ENCODE data around the gene AMDHD2. TPM values are rescaled to one million over a fixed set of nuclear protein-coding genes. Genes with fewer than 3 reads are reported as not detected.

Gene AMDHD2
- 100 to 1,000 TPM; 141 to 147 TPM for total RNA-seq

GRCh38 chr16:2520097-2520783, at the start of gene AMDHD2:
AMDHD2 (plus strand) TSS chr16:2520371; CDS start chr16:2520459, 88 bp downstream.

DNA sequence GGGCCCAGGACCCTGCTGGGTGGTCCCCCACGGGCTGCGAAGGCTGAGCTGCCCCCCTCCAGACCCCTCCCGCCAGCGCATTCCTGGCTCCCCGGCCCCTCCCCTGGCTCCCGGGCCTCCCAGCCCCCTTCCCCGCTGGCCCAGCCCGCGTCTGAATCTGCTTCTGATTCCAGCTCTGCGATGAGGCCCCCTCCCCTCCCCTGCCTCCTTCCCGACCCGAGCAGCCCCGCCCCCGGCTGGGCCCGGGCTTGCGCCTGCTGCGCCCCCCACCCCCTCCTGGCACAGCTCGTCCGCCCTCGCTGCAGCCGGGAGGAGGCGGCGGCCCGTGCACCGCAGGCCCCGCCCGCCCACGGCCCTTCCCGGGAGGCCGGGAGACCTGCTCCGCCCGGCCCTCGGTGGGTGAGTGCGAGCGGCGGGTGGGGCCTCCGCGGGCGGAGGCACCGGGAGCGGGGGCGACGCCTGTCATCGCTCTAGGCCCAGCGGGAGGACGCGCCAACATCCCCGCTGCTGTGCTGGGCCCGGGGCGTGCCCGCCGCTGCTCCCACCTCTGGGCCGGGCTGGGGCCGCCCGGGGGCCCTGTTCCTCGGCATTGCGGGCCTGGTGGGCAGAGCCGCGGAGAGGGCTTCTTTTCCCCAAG, 49.0 kb upstream of the AMDHD2 start, which contains the start of gene NTN3:
TSS of gene NTN3 (plus strand) at position 282 of the 637 bp plus-strand sequence. CDS start 405 bp downstream, outside the sequence.

DNA sequence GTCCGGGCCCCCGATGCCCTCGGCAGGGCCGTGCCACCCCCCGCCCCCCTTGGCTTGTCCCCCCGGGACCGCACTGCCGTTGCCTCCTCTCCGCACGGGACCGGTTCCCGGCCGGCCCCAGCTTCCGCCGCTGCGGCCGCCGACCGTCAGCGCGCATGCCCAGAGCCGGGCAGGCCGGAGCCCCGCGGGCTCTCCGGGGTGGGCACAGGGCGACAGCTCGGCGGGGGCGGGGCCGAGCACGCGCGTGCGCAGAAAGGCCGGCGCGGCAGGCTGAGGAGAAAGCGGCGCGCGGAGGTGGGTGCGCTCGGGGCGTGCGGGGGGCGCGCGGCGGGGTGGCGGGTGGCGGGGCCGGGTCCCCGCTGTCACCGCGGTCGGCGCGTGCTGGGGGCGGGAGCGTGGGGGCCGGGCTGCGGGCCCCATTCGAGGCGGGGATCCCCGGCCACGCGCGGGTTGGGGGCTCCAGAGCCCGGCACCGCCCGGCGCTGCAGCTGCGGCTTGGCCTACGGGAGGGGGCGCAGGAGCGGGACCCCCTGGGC, 45.2 kb upstream of the AMDHD2 start, which contains the start of gene TBC1D24:
TSS of gene TBC1D24 (plus strand) at position 251 of the 536 bp plus-strand sequence. CDS start 21,022 bp downstream, outside the sequence.

GRCh38 chr16:2513405-2514332, 6.5 kb upstream of the AMDHD2 start, which contains the start of gene ATP6V0C:
ATP6V0C (plus strand) TSS chr16:2513952; CDS start chr16:2514104, 152 bp downstream.

GRCh38 chr16:2531371-2531695, 11.2 kb downstream of the AMDHD2 start, which contains the start of gene CEMP1:
CEMP1 (minus strand) TSS chr16:2531408; CDS start chr16:2531073, 335 bp downstream.

GRCh38 chr16:2537451-2538379, 17.5 kb downstream of the AMDHD2 start, which contains the start of gene PDPK1:
PDPK1 (plus strand) TSS chr16:2538021; CDS start chr16:2538113, 92 bp downstream.

Small RNA genes lying within 50 kb of the gene (small RNA-seq; reads per million reads assigned to genes)
- gene AC093525.1: 0 reads per million in 2 donors
- gene MIR3178: 0 reads per million in 2 donors

Other genes with a start within 250 kb of the AMDHD2 start
- gene ABCA3, start 179.6 kb upstream of the AMDHD2 start, total RNA-seq: under 1 TPM; under 0.01 to 0.69 TPM
- 10 to 100 TPM; 18.2 to 44.3 TPM for gene CCNF, start 90.9 kb upstream of the AMDHD2 start, total RNA-seq
- gene TEDC2, start 60.3 kb upstream of the AMDHD2 start, total RNA-seq: 10 to 100 TPM in 1 of 2 donors, 1 to 10 TPM in 1; 7.6 to 17.6 TPM
- gene NTN3, start 49.1 kb upstream of the AMDHD2 start, total RNA-seq: under 1 TPM; under 0.01 to 0.34 TPM
- 10 to 100 TPM; 19.6 to 22.4 TPM for gene TBC1D24, start 45.2 kb upstream of the AMDHD2 start, total RNA-seq
- gene ATP6V0C, start 6.4 kb upstream of the AMDHD2 start, total RNA-seq: 10 to 100 TPM; 67.6 to 90.5 TPM
- not detected for gene CEMP1, start 11.0 kb downstream of the AMDHD2 start, total RNA-seq
- 10 to 100 TPM; 24.8 to 30.3 TPM for gene PDPK1, start 17.6 kb downstream of the AMDHD2 start, total RNA-seq
- gene KCTD5, start 162.2 kb downstream of the AMDHD2 start, total RNA-seq: 10 to 100 TPM; 16.2 to 27.6 TPM
- gene PRSS27, start 199.9 kb downstream of the AMDHD2 start, total RNA-seq: 1 to 10 TPM in 1 of 2 donors, under 1 TPM in 1; 1.00 to 1.4 TPM
- 10 to 100 TPM; 61.9 to 73.0 TPM for gene SRRM2, start 232.3 kb downstream of the AMDHD2 start, total RNA-seq